ENCODE results near the gene CST6.

The CST6 gene

GRCh38 chr11:65965986-65966762 lies 45.6 kb upstream of the CST6 start:
- Histone ChIP-seq H3K4me3 (ENCODE audit: low read length, poor library complexity, severe bottlenecking) (no peak overlapping the region), H3F3A (ENCODE audit: low read depth) (no peaks in the 10 kb centered on the region), H3K4me1 (ENCODE audit: insufficient read depth, low read length, poor library complexity, severe bottlenecking) (peaks cover 23% of the 10 kb centered on the region), H3K9me2 (replicated peaks; ENCODE audit: low read depth, low read length) (no peaks in the 10 kb centered on the region), H3K79me2 (ENCODE audit: insufficient read depth, low read length) (peaks cover 41% of the 10 kb centered on the region), H3K9ac (ENCODE audit: low read depth, low read length, poor library complexity, severe bottlenecking) (no peak overlapping the region), H3K9me3 (ENCODE audit: insufficient read depth, low read depth, low read length) (no peaks in the 10 kb centered on the region), H3K36me3 (ENCODE audit: insufficient read depth, low read length) (peaks cover 59% of the 10 kb centered on the region; the same call in 1 of the 2 replicates), H4K20me1 (ENCODE audit: insufficient read depth, low read length, poor library complexity, severe bottlenecking) (peaks cover 26% of the 10 kb centered on the region), H3K27me3 (ENCODE audit: insufficient read depth, low read length, poor library complexity, severe bottlenecking) (no peaks in the 10 kb centered on the region), H2AFZ (ENCODE audit: low read length) (no peak overlapping the region), H3K4me2 (ENCODE audit: low read depth, low read length, poor library complexity, severe bottlenecking) (no peak overlapping the region)
- TF ChIP-seq EZH2phosphoT487 (IDR thresholded peaks at IDR 0.05; ENCODE audit: borderline replicate concordance) = no peak
- TF ChIP-seq, protein P1, sequence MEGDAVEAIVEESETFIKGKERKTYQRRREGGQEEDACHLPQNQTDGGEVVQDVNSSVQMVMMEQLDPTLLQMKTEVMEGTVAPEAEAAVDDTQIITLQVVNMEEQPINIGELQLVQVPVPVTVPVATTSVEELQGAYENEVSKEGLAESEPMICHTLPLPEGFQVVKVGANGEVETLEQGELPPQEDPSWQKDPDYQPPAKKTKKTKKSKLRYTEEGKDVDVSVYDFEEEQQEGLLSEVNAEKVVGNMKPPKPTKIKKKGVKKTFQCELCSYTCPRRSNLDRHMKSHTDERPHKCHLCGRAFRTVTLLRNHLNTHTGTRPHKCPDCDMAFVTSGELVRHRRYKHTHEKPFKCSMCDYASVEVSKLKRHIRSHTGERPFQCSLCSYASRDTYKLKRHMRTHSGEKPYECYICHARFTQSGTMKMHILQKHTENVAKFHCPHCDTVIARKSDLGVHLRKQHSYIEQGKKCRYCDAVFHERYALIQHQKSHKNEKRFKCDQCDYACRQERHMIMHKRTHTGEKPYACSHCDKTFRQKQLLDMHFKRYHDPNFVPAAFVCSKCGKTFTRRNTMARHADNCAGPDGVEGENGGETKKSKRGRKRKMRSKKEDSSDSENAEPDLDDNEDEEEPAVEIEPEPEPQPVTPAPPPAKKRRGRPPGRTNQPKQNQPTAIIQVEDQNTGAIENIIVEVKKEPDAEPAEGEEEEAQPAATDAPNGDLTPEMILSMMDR (conservative IDR thresholded peaks at IDR 0.05; ENCODE audit: low read length) = no peak

- H3K79me2 ChIP-seq (ENCODE audit: insufficient read depth, low read length) = peaks cover 32% of the 10 kb centered on the region
- H3K9me3 ChIP-seq (ENCODE audit: insufficient read depth, low read depth, low read length) = no peaks in the 10 kb centered on the region
- peaks cover 21% of the 10 kb centered on the region for H3K4me1 ChIP-seq (ENCODE audit: insufficient read depth, low read length, poor library complexity, severe bottlenecking)
- TF ChIP-seq, protein P1 (conservative IDR thresholded peaks at IDR 0.05; ENCODE audit: low read length) = no peak
- TF ChIP-seq EZH2phosphoT487 (IDR thresholded peaks at IDR 0.05; ENCODE audit: borderline replicate concordance) = no peak
- H2AFZ ChIP-seq (ENCODE audit: low read length) = no peak overlapping the region
- H3K4me2 ChIP-seq (ENCODE audit: low read depth, low read length, poor library complexity, severe bottlenecking) = no peak overlapping the region
- H3K4me3 ChIP-seq (ENCODE audit: low read length, poor library complexity, severe bottlenecking) = no peak overlapping the region
- no peak overlapping the region for H3K9ac ChIP-seq (ENCODE audit: low read depth, low read length, poor library complexity, severe bottlenecking)
- no peaks in the 10 kb centered on the region for H3K9me2 ChIP-seq (replicated peaks; ENCODE audit: low read depth, low read length)
- H3K27me3 ChIP-seq (ENCODE audit: insufficient read depth, low read length, poor library complexity, severe bottlenecking) = no peaks in the 10 kb centered on the region
- no peaks in the 10 kb centered on the region for H3F3A ChIP-seq (ENCODE audit: low read depth)
- H4K20me1 ChIP-seq (ENCODE audit: insufficient read depth, low read length, poor library complexity, severe bottlenecking) = peaks cover 24% of the 10 kb centered on the region
- peaks cover 59% of the 10 kb centered on the region; the same call in 1 of the 2 replicates for H3K36me3 ChIP-seq (ENCODE audit: insufficient read depth, low read length)
These were observed 44.4 kb upstream of the CST6 start for GRCh38 chr11:65967329-65967934.

- peaks cover 9% of the 10 kb centered on the region for H3K4me1 ChIP-seq (ENCODE audit: insufficient read depth, low read length, poor library complexity, severe bottlenecking)
- H3K79me2 ChIP-seq (ENCODE audit: insufficient read depth, low read length) = peaks cover 18% of the 10 kb centered on the region
- peaks cover 12% of the 10 kb centered on the region for H4K20me1 ChIP-seq (ENCODE audit: insufficient read depth, low read length, poor library complexity, severe bottlenecking)
- H3K36me3 ChIP-seq (ENCODE audit: insufficient read depth, low read length) = peaks cover 66% of the 10 kb centered on the region; the same call in 1 of the 2 replicates
- H3K9ac ChIP-seq (ENCODE audit: low read depth, low read length, poor library complexity, severe bottlenecking) = no peak overlapping the region
- no peaks in the 10 kb centered on the region for H3K9me3 ChIP-seq (ENCODE audit: insufficient read depth, low read depth, low read length)
- no peaks in the 10 kb centered on the region for H3K27me3 ChIP-seq (ENCODE audit: insufficient read depth, low read length, poor library complexity, severe bottlenecking)
- no peak overlapping the region for H3K4me3 ChIP-seq (ENCODE audit: low read length, poor library complexity, severe bottlenecking)
- no peak for TF ChIP-seq EZH2phosphoT487 (IDR thresholded peaks at IDR 0.05; ENCODE audit: borderline replicate concordance)
- TF ChIP-seq, protein P1 (conservative IDR thresholded peaks at IDR 0.05; ENCODE audit: low read length) = no peak
- no peak overlapping the region for H3K4me2 ChIP-seq (ENCODE audit: low read depth, low read length, poor library complexity, severe bottlenecking)
- no peaks in the 10 kb centered on the region for H3F3A ChIP-seq (ENCODE audit: low read depth)
- H2AFZ ChIP-seq (ENCODE audit: low read length) = no peak overlapping the region
- H3K9me2 ChIP-seq (replicated peaks; ENCODE audit: low read depth, low read length) = no peaks in the 10 kb centered on the region
These were observed 43.0 kb upstream of the CST6 start for GRCh38 chr11:65968600-65969482.
